RPMI7951 (cell line): ENCODE data around the gene HACD2. TPM values are rescaled to one million over a fixed set of nuclear protein-coding genes. Genes with fewer than 3 reads are reported as not detected.
A peak's percentile ranks its signal among the peaks of the same experiment; 100 is the strongest.
"Not testable (repeated sequence)": the region's sequence is repeated elsewhere in the genome, so short reads cannot be mapped to it uniquely, and the experiment has no call there.

ENCODE experiments used
- DNase-seq: peaks from one replicate; pipeline ENCODE4 v3.0.0-alpha.2; 2012; ENCODE audit warnings: low read depth
- total RNA-seq: library from RNA; depleted of rRNA; stranded (reverse); fragments of >200 nt; shearing (Covaris generic); gene quantifications from 2 replicates; pipeline ENCODE4 v1.2.3, GENCODE V29; 2014

Gene HACD2
- total RNA-seq, 1 experiment from 2014 or later = 36.6 TPM

DNA sequence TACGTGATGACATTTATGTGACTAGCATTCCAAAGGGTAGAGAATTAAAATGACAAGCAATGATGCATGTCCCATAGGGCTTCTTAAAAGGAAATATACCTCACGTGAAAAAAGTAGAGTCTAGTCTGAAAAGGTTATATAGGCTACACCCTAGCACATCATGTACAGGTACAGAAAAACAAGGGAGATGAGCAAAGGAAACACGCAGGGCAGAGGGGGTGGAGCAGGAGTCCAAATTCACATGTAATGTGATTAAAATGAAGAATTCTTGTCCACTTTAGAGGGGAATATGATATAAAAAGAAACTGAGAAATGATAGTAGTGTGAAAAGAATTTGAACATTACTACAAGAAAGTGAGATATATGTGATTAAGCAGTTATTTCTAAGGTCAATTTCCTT is 59.4 kb downstream of the HACD2 start:
- DNase-seq = no peak

DNA sequence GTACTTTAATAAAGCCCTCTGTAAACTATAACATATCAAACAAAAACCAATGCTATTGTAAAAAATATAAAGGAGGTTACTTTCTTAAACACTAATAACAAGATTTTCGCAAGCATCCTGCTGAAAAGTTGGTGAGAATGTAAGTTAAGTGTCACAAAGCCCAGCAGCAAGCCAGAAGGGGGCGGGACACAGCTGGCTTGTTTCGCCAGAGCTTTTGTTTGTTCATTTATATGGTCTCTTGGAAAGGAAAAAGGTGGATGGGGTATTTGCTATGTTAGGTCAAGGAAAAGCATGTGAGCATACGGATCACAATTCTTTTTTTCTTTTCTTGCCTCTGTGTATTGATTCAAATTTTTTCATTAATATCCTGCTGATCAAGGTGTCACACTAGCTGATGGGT is 59.9 kb downstream of the HACD2 start:
- no peak for DNase-seq

DNA sequence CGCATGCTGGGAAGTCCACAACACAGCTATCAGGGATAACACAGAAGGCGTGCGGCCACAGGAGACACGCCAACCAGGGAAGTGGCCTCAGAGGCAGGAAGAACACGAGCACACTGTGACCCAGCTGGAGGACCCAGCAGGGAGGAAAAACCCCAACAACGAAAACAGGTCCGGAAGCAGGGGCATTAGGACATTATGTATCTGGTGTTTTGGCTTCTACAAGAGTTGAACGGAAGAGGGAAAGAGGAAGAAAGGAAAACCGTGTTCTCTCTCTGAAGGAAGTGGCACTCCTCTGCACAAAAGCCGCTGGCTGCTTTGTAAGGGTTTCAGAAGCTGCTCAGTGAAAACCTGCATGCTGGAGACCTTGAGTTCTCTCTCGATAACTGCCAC is 61.8 kb downstream of the HACD2 start:
- no peak for DNase-seq

DNA sequence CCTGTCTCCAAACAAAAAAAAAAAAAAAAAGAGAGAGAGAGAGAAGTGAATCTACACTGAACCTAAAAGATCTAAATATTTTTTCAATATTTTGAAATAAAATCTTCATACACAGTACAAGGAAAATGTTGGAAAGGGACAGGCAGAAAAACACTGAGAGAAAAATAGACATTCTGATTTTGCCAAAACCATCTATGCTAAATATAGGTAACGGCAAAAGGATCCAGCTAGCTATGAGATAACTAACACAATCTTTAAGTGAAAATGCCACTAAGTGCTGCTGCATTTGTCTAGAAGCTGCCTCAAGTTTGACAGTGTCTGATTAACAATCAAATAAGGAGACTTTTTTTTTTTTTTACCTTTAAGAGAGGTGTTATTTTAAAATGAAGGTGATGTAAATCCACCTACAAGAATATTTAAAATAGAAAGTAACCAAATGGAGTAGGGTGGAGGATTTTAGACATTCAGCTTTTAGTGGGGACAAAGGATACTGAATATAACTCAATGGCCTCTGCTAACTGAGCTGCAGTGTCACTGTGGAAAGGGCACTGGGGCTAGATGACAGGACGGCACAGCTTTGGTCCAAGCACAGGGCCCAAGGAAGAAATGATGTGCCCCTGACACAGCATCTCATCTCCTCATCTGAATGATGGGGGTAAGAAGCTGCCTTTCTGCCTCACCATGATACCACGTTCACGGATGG is 62.4 kb downstream of the HACD2 start:
- DNase-seq = no peak

DNA sequence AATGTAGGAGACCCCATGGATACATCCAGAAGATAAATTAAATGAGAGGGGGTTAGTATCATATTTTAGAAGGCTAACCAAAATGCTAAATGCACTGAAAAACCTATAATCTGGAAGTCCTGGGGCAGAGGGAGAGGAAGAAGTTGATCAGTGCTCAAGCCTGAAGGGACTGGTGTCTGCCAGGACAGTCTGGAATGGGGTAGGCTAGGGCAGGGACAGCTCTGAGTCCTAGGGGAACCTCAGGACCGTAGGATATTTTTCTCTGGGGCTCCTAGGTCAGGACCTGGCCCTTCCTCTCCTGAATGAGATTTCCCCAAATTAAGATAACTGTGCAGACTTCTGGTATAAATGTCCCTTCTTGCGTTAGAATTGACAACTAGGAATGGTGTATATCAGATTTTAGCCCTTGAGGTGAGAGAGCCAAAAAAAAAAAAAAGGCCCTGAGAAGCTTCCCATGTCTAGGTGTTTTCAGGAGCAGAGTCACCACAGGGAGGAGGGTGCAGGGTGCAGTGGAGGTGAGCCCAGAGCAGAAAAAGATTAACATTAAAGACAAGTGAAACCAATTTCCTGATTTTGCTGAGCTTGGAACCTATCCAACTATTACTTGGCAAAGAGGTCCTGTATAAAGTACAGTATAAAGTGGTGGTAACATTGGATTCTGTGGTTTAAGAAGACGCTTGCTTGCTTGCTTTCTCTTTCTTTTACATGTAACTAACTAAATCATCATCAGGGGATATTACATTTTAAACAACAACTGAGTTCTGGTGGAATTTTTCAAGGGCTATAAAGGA is 63.5 kb downstream of the HACD2 start:
- no peak for DNase-seq

DNA sequence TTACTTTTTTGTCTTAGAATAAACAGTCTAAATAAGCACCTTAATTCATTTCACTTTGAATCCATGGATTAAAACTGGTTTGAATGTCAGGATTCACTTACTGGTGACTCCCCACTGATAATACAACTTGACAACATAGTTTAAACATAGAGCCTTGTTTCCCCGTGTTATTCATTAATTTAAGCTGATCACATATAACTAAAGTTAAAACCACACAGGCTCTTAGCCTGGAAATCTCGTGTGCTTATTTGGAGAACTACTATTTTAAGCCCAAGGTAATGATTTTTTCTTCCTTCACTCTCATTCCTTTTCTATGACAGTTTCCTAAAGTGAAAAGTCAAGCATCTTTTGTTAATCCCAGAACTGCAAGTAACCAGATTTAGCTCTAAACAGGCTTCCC is 64.2 kb downstream of the HACD2 start:
- no peak for DNase-seq

DNA sequence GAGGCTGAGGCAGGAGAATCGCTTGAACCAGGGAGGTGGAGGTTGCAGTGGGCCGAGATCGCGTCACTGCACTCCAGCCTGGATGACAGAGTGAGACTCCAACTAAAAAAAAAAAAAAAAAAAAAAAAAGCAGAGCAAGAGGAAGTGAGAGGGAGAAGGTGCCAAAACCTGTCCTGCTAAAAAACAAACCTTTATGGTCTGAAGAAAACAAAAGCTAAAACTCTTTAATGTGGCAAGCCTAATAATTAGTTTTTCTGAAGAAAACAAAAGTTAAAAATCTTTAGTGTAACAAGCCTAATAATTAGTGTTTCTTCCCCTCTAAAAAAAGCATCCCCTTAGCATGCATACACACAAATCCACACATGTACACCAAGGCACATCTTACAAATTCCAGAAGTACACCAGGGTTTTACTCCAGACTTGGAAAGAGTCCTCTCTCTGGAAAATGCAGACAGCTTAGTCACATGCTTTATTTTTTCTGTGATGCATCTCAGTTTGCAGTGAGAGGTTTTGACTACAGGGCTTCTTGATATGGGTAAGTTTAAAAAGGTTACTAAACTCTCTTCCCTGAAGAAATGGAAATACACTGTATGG is 65.9 kb downstream of the HACD2 start:
- no peak for DNase-seq

DNA sequence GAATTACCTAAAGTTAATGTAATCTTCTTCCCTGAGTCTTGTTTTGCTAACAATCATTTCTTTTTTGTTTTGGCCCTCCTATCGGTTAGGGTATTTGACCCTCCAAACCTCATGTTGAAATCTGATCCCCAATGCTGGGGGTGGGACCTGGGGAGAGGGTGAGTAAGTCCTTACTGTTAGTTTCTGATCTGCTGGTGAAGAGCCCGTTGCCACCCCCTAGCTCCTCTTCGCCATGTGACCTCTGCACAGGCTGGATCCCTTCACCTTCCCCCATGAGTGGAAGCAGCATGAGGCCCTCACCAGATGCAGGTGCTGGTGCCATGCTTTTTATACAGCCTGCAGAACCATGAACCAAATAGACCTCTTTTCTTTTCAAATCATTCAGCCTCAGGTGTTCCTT is 73.1 kb downstream of the HACD2 start:
- no peak for DNase-seq

DNA sequence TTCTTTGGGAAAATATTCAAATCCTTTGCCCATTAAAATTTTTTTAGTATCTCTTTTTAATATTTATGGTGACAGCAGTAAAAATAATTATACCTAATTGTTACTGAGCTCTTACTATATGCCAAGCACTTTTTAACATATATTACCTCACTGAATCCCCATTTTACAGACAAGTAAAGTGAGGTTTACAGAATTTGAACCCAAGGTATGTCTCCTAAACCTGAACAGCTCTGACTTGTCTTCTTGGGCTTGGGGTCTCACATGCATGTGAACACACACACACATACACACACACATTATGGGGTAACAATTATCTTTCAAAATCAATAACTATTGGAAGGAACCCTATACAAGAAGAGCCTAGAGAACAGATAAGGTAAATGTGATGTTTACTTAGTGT is 73.8 kb downstream of the HACD2 start:
- no peak for DNase-seq

DNA sequence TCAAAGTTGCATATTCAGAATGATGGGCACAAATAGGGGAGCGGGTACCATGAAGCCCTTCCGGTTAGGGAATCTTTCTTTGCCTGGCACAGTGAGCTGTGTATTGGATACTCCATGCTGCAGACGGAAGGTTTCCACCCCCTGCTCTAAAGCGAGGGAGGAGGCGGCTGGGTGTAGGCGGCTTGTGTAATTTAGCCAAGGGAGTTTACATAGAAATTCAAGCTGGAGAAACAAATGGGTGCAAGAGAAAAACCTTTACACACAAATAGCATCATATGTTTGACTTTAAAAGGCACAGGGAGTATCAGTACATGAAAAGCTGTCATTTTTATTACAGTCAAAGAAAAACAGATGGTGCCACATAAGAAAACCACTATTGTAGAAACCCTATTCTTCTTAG is 76.7 kb downstream of the HACD2 start:
- DNase-seq = no peak

DNA sequence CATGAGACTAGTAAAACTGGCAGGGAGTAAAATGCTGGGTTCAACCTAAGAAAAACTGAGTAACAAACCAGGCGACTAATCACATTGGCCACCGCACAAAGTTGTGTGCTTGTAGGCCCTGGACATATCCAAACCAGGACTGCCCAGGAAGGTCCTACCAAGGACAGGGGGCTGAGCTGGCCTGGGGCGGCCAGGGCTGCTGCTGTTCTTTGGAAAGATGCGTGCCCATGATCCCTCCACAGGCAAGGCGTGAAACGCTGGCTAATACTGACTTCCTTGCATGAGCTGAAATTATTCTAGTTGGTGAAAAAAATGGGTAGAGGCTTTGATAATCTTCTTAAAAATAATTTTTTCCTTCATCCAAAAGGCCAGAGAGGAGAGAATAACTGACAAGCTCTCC is 79.0 kb downstream of the HACD2 start:
- no peak for DNase-seq

DNA sequence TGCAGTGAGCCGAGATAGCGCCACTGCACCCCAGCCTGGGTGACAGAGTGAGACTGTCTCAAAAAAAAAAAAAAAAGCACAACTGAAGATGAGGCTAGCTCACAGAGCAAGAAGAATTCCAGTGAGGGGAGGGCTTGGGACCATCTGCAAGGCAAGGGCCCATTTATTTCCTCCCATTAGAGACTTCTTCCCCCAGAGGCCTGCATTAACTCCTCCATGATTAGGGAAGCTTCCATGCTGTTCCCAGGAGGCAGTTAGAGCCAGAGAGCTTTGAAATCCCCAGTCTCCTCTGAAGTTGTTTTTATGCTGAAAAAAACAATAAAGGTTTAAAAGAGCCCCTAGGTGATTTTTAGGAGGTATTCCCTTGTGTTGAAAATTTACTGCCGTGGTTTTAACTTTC is 81.7 kb downstream of the HACD2 start:
- DNase-seq = no peak

DNA sequence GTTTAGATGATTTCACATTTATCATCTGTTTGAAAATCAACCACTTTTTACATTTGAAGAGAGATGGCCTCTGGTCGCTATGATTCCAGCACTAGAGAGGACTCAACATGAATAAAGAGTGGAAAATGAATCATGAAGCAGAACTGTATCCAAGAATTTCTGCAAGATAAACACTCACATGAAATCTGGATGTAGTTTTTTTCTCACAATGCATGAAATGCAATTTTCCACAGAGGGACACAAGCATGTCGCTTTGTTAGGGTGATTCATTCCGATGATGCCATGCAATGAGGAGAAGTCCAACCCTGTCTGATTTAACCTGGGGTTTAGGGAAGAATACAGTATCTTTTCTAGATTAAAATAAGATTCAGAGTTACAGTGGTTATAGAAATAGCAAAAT is 85.5 kb downstream of the HACD2 start:
- DNase-seq = no peak

DNA sequence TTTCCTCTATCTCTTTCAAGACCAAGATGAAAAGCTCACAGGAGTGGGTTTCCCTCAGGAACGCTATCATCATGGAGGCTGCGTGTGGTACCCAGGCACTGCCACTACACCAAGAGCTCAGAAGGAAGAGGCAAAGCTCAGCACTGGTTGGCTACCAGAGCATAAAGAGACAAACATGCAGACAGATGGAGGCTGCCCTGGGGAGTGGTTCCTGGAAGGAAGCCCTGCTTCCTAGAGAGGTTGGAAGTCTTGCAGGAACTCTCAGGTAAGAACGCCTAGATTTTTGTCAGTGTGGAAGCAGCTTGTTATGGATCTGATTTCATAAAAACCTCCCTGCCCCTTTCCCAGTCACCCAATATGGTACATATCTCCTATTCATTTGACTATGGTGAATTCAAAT is 86.1 kb downstream of the HACD2 start:
- DNase-seq = no peak

DNA sequence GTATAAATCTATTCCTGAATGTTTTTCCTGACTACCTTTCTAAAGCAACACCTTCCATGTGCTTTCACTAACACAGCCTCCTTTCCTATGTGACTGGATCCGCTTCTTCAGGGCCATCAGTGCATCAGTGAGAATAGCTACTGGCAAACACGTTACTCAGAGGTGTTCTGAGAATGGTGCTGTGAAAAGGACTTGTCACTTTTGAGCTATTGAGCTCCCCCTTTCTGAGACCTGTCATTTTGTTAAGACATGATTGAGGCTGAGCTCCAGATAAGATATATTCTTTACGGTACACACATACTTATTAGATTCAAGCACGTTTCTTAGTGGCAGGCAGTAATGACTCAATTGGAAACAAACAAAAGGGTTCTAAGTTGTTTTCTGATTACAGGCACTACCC is 90.9 kb downstream of the HACD2 start:
- DNase-seq = no peak

DNA sequence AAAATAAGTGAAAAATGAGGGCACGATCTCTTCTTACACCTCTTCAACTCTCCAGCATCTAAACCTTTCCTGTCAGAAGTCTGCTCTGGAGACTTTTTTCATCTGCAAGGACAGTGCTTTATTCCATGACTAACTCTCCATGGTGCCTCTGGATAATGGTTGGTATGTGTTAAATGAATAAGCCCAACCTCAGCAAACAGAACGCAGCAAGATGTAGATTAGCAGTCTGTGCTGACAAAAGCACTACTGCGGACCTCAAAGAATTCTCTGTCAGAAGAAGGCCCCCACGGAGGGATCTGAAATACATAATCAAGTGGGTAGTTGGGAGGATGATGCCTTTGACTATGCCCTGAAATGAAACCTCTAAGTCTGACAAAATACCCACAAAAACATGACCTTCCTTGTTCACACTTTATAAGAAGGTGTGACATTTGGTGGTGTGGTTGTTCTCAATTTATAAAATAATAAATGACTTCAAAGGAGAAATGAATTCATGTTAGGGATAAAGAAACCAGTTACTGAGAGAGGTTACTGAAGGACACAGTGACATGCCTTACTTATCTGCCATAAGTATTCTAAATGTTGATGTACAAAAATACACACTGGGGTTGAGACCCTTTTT is 92.8 kb downstream of the HACD2 start:
- DNase-seq = no peak

DNA sequence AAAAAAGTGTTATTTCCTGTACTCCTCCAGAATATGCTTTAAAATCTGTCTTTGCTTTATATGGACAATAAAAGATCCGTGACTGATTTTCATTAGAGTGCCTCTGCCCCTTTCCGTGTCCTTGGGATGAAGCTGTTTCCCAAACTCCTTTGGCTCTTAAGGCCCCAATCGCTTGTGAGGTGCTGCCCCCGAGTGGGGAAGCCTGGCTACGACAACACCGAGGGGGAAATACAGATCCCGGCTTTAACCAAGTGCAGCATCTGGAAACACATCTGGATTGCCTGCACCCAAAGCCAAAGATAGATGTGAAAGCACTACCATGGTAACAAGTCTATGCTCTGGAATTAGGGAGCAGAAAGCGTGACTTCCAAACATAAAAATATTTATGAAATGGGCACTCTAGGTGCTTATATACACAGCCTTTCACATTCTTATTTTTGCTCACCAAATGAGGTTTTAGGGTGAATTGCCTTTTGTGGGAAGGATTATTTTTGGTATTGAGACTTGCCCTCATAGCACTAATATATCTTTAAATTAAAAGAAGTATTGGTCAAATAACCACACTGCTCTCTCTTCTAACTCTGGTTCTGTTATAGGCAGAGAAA is 95.4 kb downstream of the HACD2 start:
- DNase-seq = peak; percentile 48

DNA sequence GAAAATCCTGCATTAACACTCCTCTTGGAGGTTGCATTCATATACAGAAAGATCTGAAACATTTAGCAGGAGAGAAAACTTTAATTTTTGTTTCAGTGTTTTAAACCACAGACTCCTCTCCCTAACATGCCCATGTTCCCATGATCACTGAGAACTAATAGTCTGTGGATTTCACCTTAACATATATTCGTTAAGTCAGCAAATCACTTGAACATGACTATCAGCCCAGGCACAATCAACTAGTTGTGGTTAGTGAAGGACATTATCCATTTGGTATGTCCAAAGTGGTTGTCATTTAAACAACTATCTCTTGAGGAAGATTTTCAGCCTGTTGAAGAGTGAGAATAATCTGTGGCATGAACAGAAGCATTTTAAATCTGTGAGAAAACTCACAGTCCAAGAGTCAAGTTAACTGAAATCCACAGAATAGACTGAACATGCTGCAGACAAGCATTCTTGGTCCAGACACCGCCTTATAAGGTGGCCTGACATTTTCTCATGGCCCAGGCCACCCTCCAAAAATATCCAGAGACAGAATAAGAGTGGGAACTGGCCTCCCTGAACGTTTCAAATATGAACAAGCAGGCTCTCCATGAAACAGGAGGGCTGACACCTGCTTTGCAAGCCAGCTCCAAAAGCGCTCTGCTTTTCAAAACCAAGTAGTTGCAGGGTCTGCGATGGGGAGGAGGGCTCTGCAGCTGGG is 96.1 kb downstream of the HACD2 start:
- DNase-seq = no peak

DNA sequence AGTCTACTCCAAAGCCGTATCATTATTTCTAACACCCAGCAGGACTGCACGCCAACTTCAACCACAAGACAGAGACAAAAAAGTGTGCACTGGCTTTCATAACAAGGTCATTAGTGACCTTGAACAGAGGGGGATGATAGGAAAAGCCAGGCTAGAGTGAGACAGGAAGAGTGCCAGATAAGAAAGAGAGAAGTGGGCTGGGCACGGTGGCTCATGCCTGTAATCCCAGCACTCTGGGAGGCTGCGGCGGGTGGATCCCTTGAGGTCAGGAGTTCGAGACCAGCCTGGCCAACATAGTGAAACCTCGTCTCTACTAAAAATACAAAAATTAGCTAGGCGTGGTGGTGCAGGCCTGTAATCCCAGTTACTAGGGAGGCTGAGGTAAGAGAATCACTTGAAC is 97.8 kb downstream of the HACD2 start:
- not testable (repeated sequence) for DNase-seq

DNA sequence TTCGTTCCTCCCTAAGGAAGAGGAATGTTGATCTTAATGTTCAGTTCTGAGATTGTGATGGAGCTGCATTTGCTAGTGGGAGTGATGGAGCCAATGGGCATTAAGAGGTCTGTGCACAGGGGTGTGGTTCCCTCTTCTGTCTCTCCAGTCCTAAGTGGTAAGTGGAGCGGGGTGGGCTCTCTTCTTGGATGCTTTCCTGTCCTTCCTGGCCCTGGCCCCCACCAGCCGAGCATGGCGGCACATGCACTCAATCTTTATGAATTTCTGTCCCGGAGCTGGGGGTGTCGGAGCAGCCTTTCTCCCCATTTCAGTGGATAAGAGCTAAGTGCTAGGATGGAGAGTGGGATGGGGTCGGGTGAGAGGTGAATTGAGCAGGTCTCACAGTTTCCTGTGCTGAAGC is 98.4 kb downstream of the HACD2 start:
- no peak for DNase-seq

DNA sequence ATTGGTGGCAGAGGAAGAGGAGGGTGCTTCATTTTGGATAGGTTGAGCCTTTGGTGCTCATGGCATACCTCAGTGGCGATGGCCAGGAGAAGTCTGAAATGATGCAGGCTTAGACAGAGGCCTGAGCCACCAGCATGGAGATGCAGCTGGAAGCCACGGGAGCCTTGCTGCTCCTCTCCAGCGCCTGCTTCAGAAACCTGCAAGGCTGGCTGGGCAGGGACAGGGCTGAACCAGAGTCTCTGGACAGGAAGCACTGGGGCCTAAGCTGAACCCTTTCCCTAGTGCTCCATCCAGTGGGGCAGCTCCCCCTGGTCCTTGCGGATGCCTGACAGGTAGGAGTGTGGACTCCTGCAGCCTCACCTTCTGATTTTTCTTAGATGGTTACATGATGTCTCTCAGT is 99.3 kb downstream of the HACD2 start:
- no peak for DNase-seq

DNA sequence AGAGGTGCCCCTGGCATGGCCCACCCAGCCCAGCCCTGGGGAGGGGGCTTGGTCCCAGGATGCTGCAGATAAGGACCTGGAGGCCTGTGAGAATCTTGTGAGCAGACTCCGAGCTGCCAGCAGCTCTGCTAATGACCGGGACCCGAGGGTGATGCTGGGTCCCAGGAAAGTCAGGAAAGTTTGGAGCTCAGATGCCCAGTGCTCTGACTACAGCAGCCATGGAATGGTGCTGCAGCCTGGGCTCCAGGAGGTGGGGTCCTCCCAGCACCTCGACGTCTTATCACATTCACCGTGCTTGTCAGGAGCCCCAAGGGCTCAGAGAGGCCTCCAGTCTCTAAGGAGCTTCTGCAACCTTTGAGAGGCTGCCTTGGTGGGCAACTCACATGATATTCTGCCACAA is 101.7 kb downstream of the HACD2 start:
- no peak for DNase-seq
